ENCODE results near the gene C17orf58. TPM values are rescaled to one million over a fixed set of nuclear protein-coding genes. Genes with fewer than 3 reads are reported as not detected.

Gene C17orf58
- total and polyA plus RNA-seq, 9 of the 15 experiments (the other 6 are each of a cell fraction or from before 2014, with no cell fraction given): 8.6 to 37.4 (median 27.6) TPM

GRCh38 chr17:68035523-68036303 lies 39.4 kb upstream of the C17orf58 start, which contains the start of gene KPNA2 (continued):
- no peak for TF ChIP-seq CHD1 (IDR thresholded peaks at IDR 0.05; ENCODE audit: low read length)
- no peak for TF ChIP-seq TSC22D4 (tag; IDR thresholded peaks at IDR 0.05)
- TF ChIP-seq CEBPZ (IDR thresholded peaks at IDR 0.05; ENCODE audit: borderline replicate concordance, low read depth, low read length): no peak
- TF ChIP-seq ZNF354B (CRISPR knock-in tag; IDR thresholded peaks at IDR 0.05): no peak
- TF ChIP-seq ZKSCAN8 (CRISPR knock-in tag; IDR thresholded peaks at IDR 0.05): no peak
- no peak for TF ChIP-seq SPI1 (IDR thresholded peaks at IDR 0.05; ENCODE audit: borderline replicate concordance, low read depth, low read length)
- peak; percentile 98 for TF ChIP-seq AFF4 (CRISPR knock-in tag; IDR thresholded peaks at IDR 0.05)
- peak; percentile 80 for TF ChIP-seq MXD1 (CRISPR knock-in tag; IDR thresholded peaks at IDR 0.05; ENCODE audit: borderline replicate concordance, poor library complexity, severe bottlenecking)
